MCF 10A (cell line): ENCODE results near the gene ZNF555. TPM values are rescaled to one million over a fixed set of nuclear protein-coding genes. Genes with fewer than 3 reads are reported as not detected.

ENCODE experiments used
- BruUV-seq: library from RNA; stranded (reverse); fragments of 400-500 nt; replicated peaks from 2 replicates; lab custom pipeline; 2021; lab: Mats Ljungman, UMichigan
- CTCF ChIA-PET: fragments of 300-600 bp; sonication (Branson Sonifier 250); formaldehyde crosslinking; extraction: SDS; loops from one replicate; lab custom pipeline; 2021; ENCODE audit warnings: antibody characterized with exemption, inconsistent platforms; lab: Yijun Ruan, JAX
- POLR2A ChIA-PET: fragments of 300-600, 350-650 bp; sonication (Branson Sonifier 250); formaldehyde crosslinking; extraction: SDS; loops from one replicate; lab custom pipeline; 2020; ENCODE audit warnings: antibody characterized with exemption, inconsistent platforms; lab: Yijun Ruan, JAX
- DNase-seq: peaks from one replicate; pipeline ENCODE4 v3.0.0-alpha.2; 2018; ENCODE audit not compliant: unreplicated experiment
- H3K27ac Mint-ChIP-seq: one replicate; pipeline ENCODE4 v1.8.0; 2022; ENCODE audit warnings: mild to moderate bottlenecking, low read depth, mixed read lengths; ENCODE audit not compliant: unreplicated experiment
- H3K27me3 Mint-ChIP-seq: one replicate; pipeline ENCODE4 v1.8.0; 2022; ENCODE audit warnings: mixed read lengths; ENCODE audit not compliant: insufficient read depth, unreplicated experiment
- H3K36me3 Mint-ChIP-seq: one replicate; pipeline ENCODE4 v1.8.0; 2022; ENCODE audit warnings: mild to moderate bottlenecking, moderate library complexity, mixed read lengths; ENCODE audit not compliant: insufficient read depth, unreplicated experiment
- H3K4me1 Mint-ChIP-seq: one replicate; pipeline ENCODE4 v1.8.0; 2022; ENCODE audit warnings: mixed read lengths; ENCODE audit not compliant: insufficient read depth, unreplicated experiment
- H3K4me3 Mint-ChIP-seq: one replicate; pipeline ENCODE4 v1.8.0; 2022; ENCODE audit warnings: mild to moderate bottlenecking, moderate library complexity, mixed read lengths; ENCODE audit not compliant: unreplicated experiment
- H3K9me3 Mint-ChIP-seq: one replicate; pipeline ENCODE4 v1.8.0; 2022; ENCODE audit warnings: mixed read lengths; ENCODE audit not compliant: unreplicated experiment
- CTCF ChIP-seq: fragments of 200-600 bp; IDR thresholded peaks from one replicate; pipeline ENCODE4 v1.8.0; 2022; ENCODE audit warnings: antibody characterized with exemption, mild to moderate bottlenecking; ENCODE audit not compliant: unreplicated experiment
- intact Hi-C: fragments of 100-400 bp; cut with micrococcal nuclease; formaldehyde crosslinking; loops from 2 replicates; pipeline ENCODE4 v1.14.1; 2022
- total RNA-seq: library from RNA; stranded (reverse); gene quantifications from 2 replicates; pipeline ENCODE4 v1.2.3, GENCODE V29; 2022

ZNF555 gene
- total RNA-seq, 1 experiment from 2014 or later, result 4.9 TPM

GRCh38 chr19:2798158-2798685 is 43.1 kb upstream of the ZNF555 start:
- no peak for DNase-seq
- no peak for TF ChIP-seq CTCF
- ChIA-PET CTCF (no interaction called here), POLR2A (no interaction called here)
- H3K4me3 Mint-ChIP-seq, result no peak overlapping the region
- intact Hi-C loops, result no loop called here
- H3K9me3 Mint-ChIP-seq, result no peaks in the 10 kb centered on the region
- H3K36me3 Mint-ChIP-seq, result peaks cover 42% of the 10 kb centered on the region
- H3K27me3 Mint-ChIP-seq, result no peaks in the 10 kb centered on the region
- H3K4me1 Mint-ChIP-seq, result no peaks in the 10 kb centered on the region
- BruUV-seq, result no TSS peak
- no peak overlapping the region for H3K27ac Mint-ChIP-seq

- Mint-ChIP-seq H3K4me3 (no peak overlapping the region), H3K36me3 (peaks cover 44% of the 10 kb centered on the region), H3K27ac (no peak overlapping the region), H3K9me3 (no peaks in the 10 kb centered on the region), H3K4me1 (no peaks in the 10 kb centered on the region), H3K27me3 (no peaks in the 10 kb centered on the region)
- no peak for DNase-seq
- CTCF ChIA-PET, result no interaction called here
- POLR2A ChIA-PET, result no interaction called here
- intact Hi-C loops, result no loop called here
- no peak for TF ChIP-seq CTCF
- no TSS peak for BruUV-seq
Measured at GRCh38 chr19:2798733-2799132, 42.5 kb upstream of the ZNF555 start.

DNA sequence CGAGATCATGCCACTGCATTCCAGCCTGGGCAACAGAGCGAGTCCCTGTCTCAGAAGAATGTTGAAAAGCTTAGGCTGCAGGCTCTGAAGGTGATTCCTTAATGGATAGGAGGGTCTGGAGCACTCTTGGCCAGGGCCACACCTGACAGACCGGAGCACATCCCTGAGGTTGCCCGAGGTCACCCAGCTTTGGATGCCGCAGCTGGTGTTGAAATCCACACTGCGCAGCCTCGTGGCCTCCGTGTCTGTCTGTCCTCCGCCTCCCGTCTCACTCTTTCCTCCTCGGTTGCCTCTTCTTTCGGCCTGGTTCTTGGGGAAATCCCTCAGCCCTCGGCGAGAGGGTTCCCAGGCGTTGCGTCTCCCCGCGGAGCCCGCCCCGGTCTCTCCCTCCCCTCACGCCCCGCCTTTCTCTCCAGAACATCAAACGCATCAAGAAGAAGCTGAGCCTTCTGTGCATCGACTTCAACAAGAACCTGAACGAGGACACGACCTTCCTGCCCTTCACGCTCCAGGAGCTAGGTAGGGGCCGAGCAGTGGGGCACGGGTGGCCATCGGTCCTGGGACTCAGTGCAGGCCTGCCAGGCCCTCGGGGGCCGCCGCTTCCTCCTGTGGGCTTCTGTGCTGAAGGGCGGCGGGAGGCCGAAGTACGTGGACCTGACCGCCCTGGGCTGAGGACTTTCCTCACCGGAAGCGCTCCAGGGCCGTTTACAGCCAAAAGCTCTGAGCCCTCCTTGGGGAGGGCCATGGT is 41.8 kb upstream of the ZNF555 start:
- no peak for TF ChIP-seq CTCF
- intact Hi-C loops, result no loop called here

DNA sequence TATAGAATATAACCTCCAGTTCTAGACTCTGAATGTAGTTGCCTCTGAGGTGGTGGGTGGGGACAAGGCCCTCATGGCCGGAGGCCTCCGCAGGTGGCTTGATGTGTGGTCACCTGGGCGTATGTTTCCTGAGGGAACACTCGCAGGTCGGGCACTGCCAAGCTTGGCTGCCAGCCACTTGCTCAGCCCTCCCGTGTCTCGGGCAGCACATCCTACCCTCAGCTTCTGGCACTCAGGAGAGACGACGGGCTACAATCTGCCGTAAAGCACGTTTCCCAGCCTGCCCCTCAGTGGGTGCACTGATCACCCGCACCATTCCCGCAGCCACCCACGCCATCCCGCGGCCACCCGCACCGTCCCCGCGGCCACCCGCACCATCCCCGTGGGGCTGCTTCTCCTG is 40.8 kb upstream of the ZNF555 start:
- Mint-ChIP-seq H3K27ac (no peak overlapping the region), H3K36me3 (peaks cover 45% of the 10 kb centered on the region), H3K4me1 (no peaks in the 10 kb centered on the region), H3K27me3 (no peaks in the 10 kb centered on the region), H3K4me3 (no peak overlapping the region), H3K9me3 (no peaks in the 10 kb centered on the region)
- CTCF ChIA-PET, result interaction anchor here (0.7 kb wide), 1 partner anchor 50 kb away, joined by 4 read pairs; no protein-coding TSS in a partner anchor
- DNase-seq, result no peak
- no peak for TF ChIP-seq CTCF
- BruUV-seq, result no TSS peak
- intact Hi-C loops, result no loop called here
- POLR2A ChIA-PET, result interaction anchor here (0.9 kb wide), 1 partner anchor 13 kb away, joined by 3 read pairs; no protein-coding TSS in a partner anchor

More for the DNA sequence above, 41.8 kb upstream of the ZNF555 start:
- Mint-ChIP-seq H3K36me3 (peaks cover 46% of the 10 kb centered on the region), H3K27me3 (no peaks in the 10 kb centered on the region), H3K4me3 (no peak overlapping the region), H3K27ac (no peak overlapping the region), H3K4me1 (no peaks in the 10 kb centered on the region), H3K9me3 (no peaks in the 10 kb centered on the region)
- ChIA-PET CTCF (interaction anchor here (0.6 kb wide), 1 partner anchor 9 kb away, joined by 3 read pairs; no protein-coding TSS in a partner anchor), POLR2A (no interaction called here)
- no TSS peak for BruUV-seq
- DNase-seq, result no peak
